ENCODE measurements around the gene CDC25B. TPM values are rescaled to one million over a fixed set of nuclear protein-coding genes. Genes with fewer than 3 reads are reported as not detected.

The CDC25B gene
- total RNA-seq, 1 experiment from 2014 or later, result 223 TPM

DNA sequence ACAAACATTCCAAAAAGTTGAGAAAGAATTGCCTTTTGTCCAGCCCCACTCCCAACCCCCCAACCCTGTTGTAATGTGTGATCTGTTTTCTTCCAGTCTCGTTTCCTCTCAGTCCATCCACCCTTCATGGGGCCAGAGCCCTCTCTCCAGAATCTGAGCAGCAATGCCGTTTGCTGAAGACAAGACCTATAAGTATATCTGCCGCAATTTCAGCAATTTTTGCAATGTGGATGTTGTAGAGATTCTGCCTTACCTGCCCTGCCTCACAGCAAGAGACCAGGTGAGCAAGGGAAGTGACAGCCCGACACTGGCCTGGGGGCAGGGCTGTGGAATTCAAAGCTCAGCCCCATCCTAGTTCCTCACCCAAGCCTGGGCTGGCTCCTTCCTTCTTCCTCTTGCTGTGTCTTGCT lies 58.4 kb downstream of the CDC25B start:
- ChIA-PET RAD21 (ENCODE audit: low non-redundant PET in 1 of 2, low total read pairs in 2 of 2, uncharacterized antibody in 2 of 2, unreplicated experiment in 2 of 2) (interaction anchor here (0.8 to 1.7 kb wide), 5 partner anchors 10 to 102 kb away, joined by 3 to 8 read pairs (median 4); partner anchors contain the start of gene SPEF1 (in 1 of the 2)), CTCF (interaction anchor here (0.6 to 4.1 kb wide), 19 partner anchors 8 to 231 kb away, joined by 3 to 43 read pairs (median 4); partner anchors contain the start of genes AP5S1, CDC25B, CENPB and MAVS), POLR2A (interaction anchor here (0.7 to 1.0 kb wide), 2 partner anchors 9 to 1011 kb away, joined by 3 to 6 read pairs; no protein-coding TSS in a partner anchor)
- Histone ChIP-seq H3K9me3 (ENCODE audit: control insufficient read depth in 1 of 2, insufficient read depth in 1 of 2, low read depth in 1 of 2, low read length in 2 of 2) (no peaks in the 10 kb centered on the region), H3K36me3 (ENCODE audit: control insufficient read depth in 1 of 2, insufficient read depth in 2 of 2, low read length in 2 of 2) (peaks cover 25 to 26% of the 10 kb centered on the region in 2 experiments), H3K4me2 (ENCODE audit: low read length) (no peak overlapping the region), H3K79me2 (ENCODE audit: insufficient read depth, low read length) (peaks cover 57% of the 10 kb centered on the region), H3K4me3 (replicated peaks in 1 of 2; ENCODE audit: low read depth in 1 of 2, low read length in 2 of 2) (no peak overlapping the region), H4K20me1 (ENCODE audit: insufficient read depth) (peaks cover 4% of the 10 kb centered on the region; the same call in 1 of the 2 replicates), H3K4me1 (ENCODE audit: control insufficient read depth in 1 of 2, insufficient read depth in 2 of 2, low read length in 2 of 2) (peaks cover 0 to 14% of the 10 kb centered on the region in 2 experiments; a peak in 2 of 4 replicates), H3K9ac (ENCODE audit: low read length) (no peak overlapping the region), H2AFZ (ENCODE audit: low read depth, low read length, poor library complexity, severe bottlenecking) (no peak overlapping the region), H3K27me3 (ENCODE audit: insufficient read depth, low read length) (no peaks in the 10 kb centered on the region), H3K27ac (ENCODE audit: low read depth, low read length) (no peak overlapping the region), H3K9me2 (ENCODE audit: insufficient read depth) (no peaks in the 10 kb centered on the region)
- peak; percentile 40; the same call in 1 of the 2 replicates for ATAC-seq
- TF ChIP-seq CBX3 (IDR thresholded peaks at IDR 0.05; ENCODE audit: low read depth) (no peak), ELF1 (IDR thresholded peaks at IDR 0.05; ENCODE audit: borderline replicate concordance, low read depth) (no peak), CTCF (IDR thresholded peaks at IDR 0.05 in 2 of 3, conservative IDR thresholded peaks at IDR 0.05 in 1 of 3; ENCODE audit: borderline replicate concordance in 1 of 3, insufficient read depth in 1 of 3, low read depth in 2 of 3, low read length in 2 of 3) (no peak), JUND (IDR thresholded peaks at IDR 0.05) (no peak), TCF7L2 (IDR thresholded peaks at IDR 0.05; ENCODE audit: borderline replicate concordance, extremely low read depth, insufficient read depth, insufficient read length) (no peak)
- DNase-seq (ENCODE audit: low read depth, low spot score), result no peak
- TSS peak; percentile 18 for BruUV-seq (replicated peaks)
- intact Hi-C loops (cut with micrococcal nuclease), result no loop called here

Other genes starting within 250 kb of the CDC25B start
- gene GFRA4, start 132.9 kb upstream of the CDC25B start, total RNA-seq (2021; ENCODE audit: unreplicated experiment), result not detected
- gene ADAM33, start 114.3 kb upstream of the CDC25B start, total RNA-seq (2021; ENCODE audit: unreplicated experiment), result not detected
- 0.17 TPM for gene SIGLEC1, start 83.7 kb upstream of the CDC25B start, total RNA-seq (2021; ENCODE audit: unreplicated experiment)
- gene HSPA12B, start 63.6 kb upstream of the CDC25B start, total RNA-seq (2021; ENCODE audit: unreplicated experiment), result not detected
- gene ADISSP, start 28.6 kb upstream of the CDC25B start, total RNA-seq (2021; ENCODE audit: unreplicated experiment), result 99.4 TPM
- 0.93 TPM for gene SPEF1, start 14.9 kb upstream of the CDC25B start, total RNA-seq (2021; ENCODE audit: unreplicated experiment)
- 67.2 TPM for gene CENPB, start 9.6 kb upstream of the CDC25B start, total RNA-seq (2021; ENCODE audit: unreplicated experiment)
- 12.1 TPM for gene AP5S1, start 24.2 kb downstream of the CDC25B start, total RNA-seq (2021; ENCODE audit: unreplicated experiment)
- gene MAVS, start 50.5 kb downstream of the CDC25B start, total RNA-seq (2021; ENCODE audit: unreplicated experiment), result 60.1 TPM
- gene PANK2, start 93.1 kb downstream of the CDC25B start, total RNA-seq (2021; ENCODE audit: unreplicated experiment), result 41.6 TPM
- 8.6 TPM for gene RNF24, start 219.2 kb downstream of the CDC25B start, total RNA-seq (2021; ENCODE audit: unreplicated experiment)

All from HCT116 (cell line).